ENCODE data around the gene CD58.
A peak's percentile ranks its signal among the peaks of the same experiment; 100 is the strongest.
"Not testable (repeated sequence)": the region's sequence is repeated elsewhere in the genome, so short reads cannot be mapped to it uniquely, and the experiment has no call there.

Gene CD58

GRCh38 chr1:116569776-116570357, 959 bp downstream of the CD58 start:
- DNase-seq, result peak in 1 of 14 donors; percentile 43

GRCh38 chr1:116569381-116569670, 1.5 kb downstream of the CD58 start:
- DNase-seq, result no peak

GRCh38 chr1:116568662-116569380, 2.0 kb downstream of the CD58 start:
- no peak for DNase-seq

GRCh38 chr1:116567790-116568661, 2.8 kb downstream of the CD58 start:
- DNase-seq, result no peak

GRCh38 chr1:116565222-116565621, 5.6 kb downstream of the CD58 start:
- no peak for DNase-seq

- DNase-seq, result no peak
Measured at GRCh38 chr1:116564426-116564825, 6.4 kb downstream of the CD58 start.

GRCh38 chr1:116562465-116562864, 8.4 kb downstream of the CD58 start:
- DNase-seq, result not testable (repeated sequence)

- DNase-seq, result no peak
Measured at GRCh38 chr1:116561563-116561962, 9.3 kb downstream of the CD58 start.

- DNase-seq, result no peak
Measured at GRCh38 chr1:116560704-116561490, 9.9 kb downstream of the CD58 start.

GRCh38 chr1:116559304-116559761, 11.5 kb downstream of the CD58 start:
- DNase-seq, result no peak

- DNase-seq, result no peak
Measured at GRCh38 chr1:116558571-116558970, 12.3 kb downstream of the CD58 start.

GRCh38 chr1:116558140-116558549, 12.7 kb downstream of the CD58 start:
- no peak for DNase-seq

GRCh38 chr1:116557323-116557878, 13.4 kb downstream of the CD58 start:
- DNase-seq, result no peak

GRCh38 chr1:116556289-116557006, 14.4 kb downstream of the CD58 start:
- peak in 1 of 14 donors; percentile 28 for DNase-seq

- no peak for DNase-seq
Measured at GRCh38 chr1:116554924-116555323, 15.9 kb downstream of the CD58 start.

GRCh38 chr1:116553386-116554115, 17.3 kb downstream of the CD58 start:
- DNase-seq, result no peak

- DNase-seq, result no peak
Measured at GRCh38 chr1:116546354-116546977, 24.4 kb downstream of the CD58 start.

GRCh38 chr1:116545359-116545705, 25.5 kb downstream of the CD58 start:
- DNase-seq, result no peak

GRCh38 chr1:116544588-116545358, 26.1 kb downstream of the CD58 start:
- DNase-seq, result no peak

GRCh38 chr1:116540088-116540487, 30.7 kb downstream of the CD58 start:
- no peak for DNase-seq
